RWPE2 (cell line): ENCODE measurements around the gene BORCS6.
"Not testable (repeated sequence)": the region's sequence is repeated elsewhere in the genome, so short reads cannot be mapped to it uniquely, and the experiment has no call there.

Experiments
- ATAC-seq: fragments of 200-7000 bp; cut with Tn5 transposase; 3 replicates; pipeline ENCODE4 v1.9.1; 2021; ENCODE audit warnings: low read depth
- DNase-seq: peaks from one replicate; pipeline ENCODE4 v3.0.0-alpha.2; 2020; ENCODE audit warnings: low spot score
- H3K27ac ChIP-seq: fragments of 450-650 bp; 2 replicates; pipeline ENCODE4 v1.5.1; 2017; ENCODE audit warnings: mild to moderate bottlenecking; ENCODE audit not compliant: poor library complexity, severe bottlenecking
- H3K27me3 ChIP-seq: fragments of 250-450 bp; sonication (Bioruptor Pico); 2 replicates; pipeline ENCODE4 v1.5.1; 2021; ENCODE audit warnings: mild to moderate bottlenecking, moderate library complexity; ENCODE audit not compliant: insufficient read depth, poor library complexity, severe bottlenecking
- H3K36me3 ChIP-seq: fragments of 250-450 bp; sonication (Bioruptor Pico); 2 replicates; pipeline ENCODE4 v1.5.1; 2020; ENCODE audit warnings: low read depth, mild to moderate bottlenecking, moderate library complexity
- H3K4me1 ChIP-seq: fragments of 250-450 bp; sonication (Bioruptor Pico); 2 replicates; pipeline ENCODE4 v1.5.1; 2021; ENCODE audit warnings: mild to moderate bottlenecking, moderate library complexity; ENCODE audit not compliant: insufficient read depth, poor library complexity, severe bottlenecking
- H3K4me3 ChIP-seq: fragments of 250-450 bp; sonication (Bioruptor Pico); 2 replicates; pipeline ENCODE4 v1.5.1; 2021; ENCODE audit warnings: mild to moderate bottlenecking, moderate library complexity; ENCODE audit not compliant: severe bottlenecking
- H3K9me3 ChIP-seq: fragments of 250-450 bp; sonication (Bioruptor Pico); 2 replicates; pipeline ENCODE4 v1.5.1; 2021; ENCODE audit warnings: mild to moderate bottlenecking, moderate library complexity; ENCODE audit not compliant: severe bottlenecking
- TF ChIP-seq, protein P1 (sequence below): fragments of 450-650 bp; IDR thresholded peaks from one replicate; pipeline ENCODE4 v1.5.1; 2017; ENCODE audit warnings: mild to moderate bottlenecking, moderate library complexity; ENCODE audit not compliant: poor library complexity, severe bottlenecking

BORCS6 gene

DNA sequence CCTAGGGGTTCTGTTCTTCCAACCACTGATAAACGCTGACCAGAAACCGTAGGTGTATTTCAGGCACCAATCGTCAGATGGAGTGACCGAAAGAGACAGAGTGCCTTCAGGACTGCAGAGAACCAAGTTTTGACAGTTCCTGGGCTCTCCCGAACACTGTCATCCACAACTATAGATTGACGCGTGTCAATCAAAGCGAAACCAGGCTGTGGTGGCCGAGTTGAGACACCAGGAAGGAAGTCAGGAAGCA, 32.3 kb upstream of the BORCS6 start:
- ATAC-seq = no peak
- H3K36me3 ChIP-seq = peaks cover under 1% of the 10 kb centered on the region; the same call in 1 of the 2 replicates
- DNase-seq = no peak
- H3K27ac ChIP-seq = peak overlapping the region; percentile 88
- no peaks in the 10 kb centered on the region for H3K27me3 ChIP-seq
- H3K4me1 ChIP-seq = peaks cover 5% of the 10 kb centered on the region
- TF ChIP-seq, protein P1, sequence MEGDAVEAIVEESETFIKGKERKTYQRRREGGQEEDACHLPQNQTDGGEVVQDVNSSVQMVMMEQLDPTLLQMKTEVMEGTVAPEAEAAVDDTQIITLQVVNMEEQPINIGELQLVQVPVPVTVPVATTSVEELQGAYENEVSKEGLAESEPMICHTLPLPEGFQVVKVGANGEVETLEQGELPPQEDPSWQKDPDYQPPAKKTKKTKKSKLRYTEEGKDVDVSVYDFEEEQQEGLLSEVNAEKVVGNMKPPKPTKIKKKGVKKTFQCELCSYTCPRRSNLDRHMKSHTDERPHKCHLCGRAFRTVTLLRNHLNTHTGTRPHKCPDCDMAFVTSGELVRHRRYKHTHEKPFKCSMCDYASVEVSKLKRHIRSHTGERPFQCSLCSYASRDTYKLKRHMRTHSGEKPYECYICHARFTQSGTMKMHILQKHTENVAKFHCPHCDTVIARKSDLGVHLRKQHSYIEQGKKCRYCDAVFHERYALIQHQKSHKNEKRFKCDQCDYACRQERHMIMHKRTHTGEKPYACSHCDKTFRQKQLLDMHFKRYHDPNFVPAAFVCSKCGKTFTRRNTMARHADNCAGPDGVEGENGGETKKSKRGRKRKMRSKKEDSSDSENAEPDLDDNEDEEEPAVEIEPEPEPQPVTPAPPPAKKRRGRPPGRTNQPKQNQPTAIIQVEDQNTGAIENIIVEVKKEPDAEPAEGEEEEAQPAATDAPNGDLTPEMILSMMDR = no peak
- H3K4me3 ChIP-seq = peak overlapping the region; percentile 54
- no peaks in the 10 kb centered on the region for H3K9me3 ChIP-seq

DNA sequence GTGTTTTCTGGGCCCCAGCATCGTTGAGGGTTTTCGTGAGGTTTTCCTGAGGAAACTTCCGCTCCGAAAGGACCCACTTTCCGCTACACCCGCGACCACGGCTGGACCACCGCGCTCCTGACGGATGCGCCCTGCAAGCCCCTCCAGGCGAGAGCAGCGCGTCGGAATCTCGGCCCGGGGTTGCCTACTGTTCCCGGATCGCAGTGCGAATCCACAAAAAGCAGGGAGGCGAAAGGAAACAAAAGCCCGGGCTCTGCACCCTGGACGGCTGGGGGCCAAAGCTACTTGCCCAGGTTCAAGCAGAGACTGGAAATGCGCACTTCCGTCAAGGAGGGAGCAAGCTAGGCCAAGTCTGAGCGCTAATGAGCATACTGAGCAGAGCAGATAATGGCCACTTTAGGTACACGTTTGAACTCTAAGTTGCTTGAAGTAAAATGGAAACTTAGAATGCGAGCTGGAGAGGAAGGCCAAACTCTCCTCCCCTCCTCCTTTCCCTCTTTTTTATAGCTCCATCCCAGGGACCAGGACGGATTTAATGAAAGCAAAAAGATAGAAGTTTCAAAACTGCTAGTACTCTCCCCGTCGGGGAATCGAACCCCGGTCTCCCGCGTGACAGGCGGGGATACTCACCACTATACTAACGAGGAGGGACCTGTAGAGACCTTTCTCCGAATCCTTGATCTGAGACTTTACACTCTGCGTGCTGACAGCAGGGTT, 31.8 kb upstream of the BORCS6 start:
- no peaks in the 10 kb centered on the region for H3K27me3 ChIP-seq
- DNase-seq (no peak), ATAC-seq (peak; percentile 26)
- H3K4me1 ChIP-seq = peaks cover 5% of the 10 kb centered on the region
- H3K4me3 ChIP-seq = peak overlapping the region; percentile 54
- peak overlapping the region; percentile 88 for H3K27ac ChIP-seq
- H3K36me3 ChIP-seq = no peaks in the 10 kb centered on the region
- H3K9me3 ChIP-seq = no peaks in the 10 kb centered on the region
- TF ChIP-seq, protein P1 = no peak

DNA sequence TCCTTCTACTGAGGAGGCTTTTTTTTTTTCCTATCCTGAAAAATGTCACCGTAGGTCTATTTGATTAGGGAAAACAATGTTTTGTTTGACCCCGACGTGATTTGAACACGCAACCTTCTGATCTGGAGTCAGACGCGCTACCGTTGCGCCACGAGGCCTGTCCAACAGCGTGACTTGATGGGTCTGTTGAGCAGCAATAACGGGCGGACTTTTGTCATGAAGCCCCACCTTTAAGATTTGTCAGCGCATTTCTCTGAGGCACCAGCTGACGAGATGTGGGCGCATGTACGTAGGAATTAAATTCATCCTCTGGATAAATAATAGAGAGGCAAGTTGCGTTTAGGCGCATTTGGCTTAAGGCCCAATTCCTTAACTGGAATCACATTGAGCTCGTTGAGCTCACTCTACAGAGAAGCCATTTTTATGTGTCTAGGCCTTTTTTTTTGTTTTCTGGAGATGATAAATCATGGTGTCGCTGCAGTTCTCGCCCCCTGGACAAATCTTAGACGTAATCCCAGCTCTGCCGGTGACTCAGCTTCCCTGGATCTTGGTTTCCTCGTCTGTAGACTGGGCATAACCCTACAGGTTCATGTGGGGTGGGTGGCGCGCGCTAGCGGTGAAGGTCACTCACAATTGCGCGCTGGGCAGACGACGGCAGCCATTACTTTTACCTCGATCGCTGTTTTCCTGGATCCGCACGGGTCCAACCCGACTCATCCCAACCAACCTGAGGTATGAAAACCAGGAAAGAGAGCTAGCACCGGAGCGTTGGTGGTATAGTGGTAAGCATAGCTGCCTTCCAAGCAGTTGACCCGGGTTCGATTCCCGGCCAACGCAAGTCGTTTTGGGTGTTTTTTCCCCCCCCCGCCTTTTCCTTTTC, 31.0 kb upstream of the BORCS6 start:
- no peaks in the 10 kb centered on the region for H3K9me3 ChIP-seq
- H3K36me3 ChIP-seq = no peaks in the 10 kb centered on the region
- TF ChIP-seq, protein P1 = peak; percentile 23
- DNase-seq (peak; percentile 87), ATAC-seq (peak; percentile 37)
- H3K4me1 ChIP-seq = peaks cover 5% of the 10 kb centered on the region
- H3K4me3 ChIP-seq = peak overlapping the region; percentile 54
- no peaks in the 10 kb centered on the region for H3K27me3 ChIP-seq
- peak overlapping the region; percentile 88 for H3K27ac ChIP-seq

DNA sequence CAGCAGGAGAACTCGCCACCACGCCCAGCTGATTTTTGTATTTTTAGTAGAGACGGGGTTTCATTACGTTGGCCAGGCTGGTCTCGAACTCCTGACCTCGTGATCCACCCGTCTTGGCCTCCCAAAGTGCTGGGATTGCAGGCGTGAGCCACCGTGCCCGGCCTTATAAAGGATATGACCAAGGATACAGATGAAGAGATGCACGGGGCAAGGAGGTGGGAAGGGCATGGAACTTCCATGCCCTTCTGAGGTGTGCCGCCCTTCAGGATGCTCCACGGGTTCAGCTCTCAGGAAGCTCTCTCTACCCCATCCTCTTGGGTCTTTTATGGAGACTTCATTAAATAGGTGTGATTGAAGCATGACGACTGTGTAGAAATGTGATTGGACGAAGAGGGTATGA, 24.0 kb upstream of the BORCS6 start:
- not testable (repeated sequence) for H3K9me3 ChIP-seq, DNase-seq, H3K4me3 ChIP-seq, ATAC-seq, H3K27me3 ChIP-seq, H3K36me3 ChIP-seq, H3K27ac ChIP-seq, H3K4me1 ChIP-seq

DNA sequence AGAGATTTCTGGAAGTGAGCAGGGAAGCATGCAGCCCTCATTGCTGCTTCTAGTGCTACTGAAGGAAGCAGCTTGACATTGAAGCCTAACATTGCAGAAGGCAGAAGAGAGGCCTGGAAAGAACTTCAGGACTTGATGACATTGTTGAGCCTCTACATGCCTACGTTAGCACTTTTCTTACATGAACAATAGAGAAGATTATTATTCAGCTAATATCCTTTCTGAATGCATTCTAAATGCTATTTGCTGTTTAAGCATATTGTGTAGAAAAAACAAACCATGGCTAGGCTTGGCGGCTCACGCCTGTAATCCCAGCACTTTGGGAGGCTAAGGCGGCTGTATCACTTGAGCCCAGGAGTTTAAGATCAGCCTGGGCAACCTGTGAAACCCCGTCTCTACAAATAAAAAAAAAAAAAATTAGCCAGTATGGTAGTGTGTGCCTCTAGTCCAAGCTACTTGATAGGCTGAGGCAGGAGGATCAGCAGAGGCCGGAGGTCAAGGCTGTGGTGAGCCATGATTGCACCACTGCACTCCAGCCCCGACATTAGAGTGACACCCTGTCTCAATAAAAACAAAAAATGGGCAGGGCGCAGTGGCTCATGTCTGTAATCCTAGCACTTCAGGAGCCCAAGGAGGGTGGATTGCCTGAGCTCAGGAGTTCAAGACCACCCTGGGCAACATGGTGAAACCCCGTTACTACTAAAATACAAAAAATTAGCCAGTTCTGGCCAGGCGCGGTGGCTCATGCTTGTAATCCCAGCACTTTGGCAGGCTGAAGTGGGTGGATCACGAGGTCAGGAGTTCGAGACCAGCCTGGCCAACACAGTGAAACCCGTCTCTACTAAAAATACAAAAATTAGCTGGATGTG, 22.6 kb upstream of the BORCS6 start:
- H3K27me3 ChIP-seq = no peaks in the 10 kb centered on the region
- no peak for DNase-seq
- ATAC-seq = no peak
- peaks cover 14% of the 10 kb centered on the region for H3K4me1 ChIP-seq
- no peak overlapping the region for H3K27ac ChIP-seq
- no peak overlapping the region for H3K4me3 ChIP-seq
- TF ChIP-seq, protein P1 = no peak
- H3K36me3 ChIP-seq = peaks cover 24% of the 10 kb centered on the region
- no peaks in the 10 kb centered on the region for H3K9me3 ChIP-seq
